GM12878 (cell line): Measurements from ENCODE around the gene OTUD4. TPM values are rescaled to one million over a fixed set of nuclear protein-coding genes. Genes with fewer than 3 reads are reported as not detected.

Experiments
- BMI1 ChIP-seq: fragments of 450-650 bp; IDR thresholded peaks from 2 replicates; pipeline ENCODE4 v1.6.1; 2016; ENCODE audit warnings: mild to moderate bottlenecking, moderate library complexity, borderline replicate concordance
- FOXK2 ChIP-seq: fragments of 450-650 bp; IDR thresholded peaks from 2 replicates; pipeline ENCODE4 v1.6.1; 2017; ENCODE audit warnings: mild to moderate bottlenecking, moderate library complexity
- HDAC2 ChIP-seq: fragments of 200-600 bp; sonication (generic); IDR thresholded peaks from 2 replicates; pipeline ENCODE4 v1.6.1; 2017
- HDAC6 ChIP-seq: fragments of 200-600 bp; sonication (generic); IDR thresholded peaks from one replicate; pipeline ENCODE4 v1.8.0; 2017; ENCODE audit warnings: antibody characterized with exemption; ENCODE audit not compliant: unreplicated experiment
- IKZF2 ChIP-seq, 2 experiments: fragments of 450-650 bp; IDR thresholded peaks; 2 replicates each; pipeline ENCODE4 v1.6.1; 2017; ENCODE audit warnings: mild to moderate bottlenecking in 2 of 2, moderate library complexity in 2 of 2
- JUNB ChIP-seq: IDR thresholded peaks from 2 replicates; pipeline ENCODE4 v1.6.1; 2016; ENCODE audit warnings: antibody characterized with exemption, mild to moderate bottlenecking
- NFYA ChIP-seq: IDR thresholded peaks from 2 replicates; pipeline ENCODE4 v1.6.1; 2011; ENCODE audit warnings: low read depth, mild to moderate bottlenecking, low read length, improper control_type of control experiment, borderline replicate concordance
- NKRF ChIP-seq: fragments of 450-650 bp; conservative IDR thresholded peaks from 2 replicates; pipeline ENCODE4 v1.6.1; 2017; ENCODE audit warnings: mild to moderate bottlenecking, moderate library complexity
- PBX3 ChIP-seq: IDR thresholded peaks from 2 replicates; pipeline ENCODE4 v1.6.1; 2011; ENCODE audit warnings: mild to moderate bottlenecking, low read depth, low read length, moderate library complexity; ENCODE audit not compliant: insufficient replicate concordance
- PML ChIP-seq: IDR thresholded peaks from 2 replicates; pipeline ENCODE4 v1.6.1; 2012; ENCODE audit warnings: low read length, inconsistent platforms
- POLR2AphosphoS5 ChIP-seq: IDR thresholded peaks from 2 replicates; pipeline ENCODE4 v1.6.1; 2011; ENCODE audit warnings: mild to moderate bottlenecking, low read length, inconsistent platforms
- RB1 ChIP-seq: fragments of 450-650 bp; formaldehyde crosslinking; IDR thresholded peaks from 2 replicates; pipeline ENCODE4 v1.6.1; 2017; ENCODE audit warnings: mild to moderate bottlenecking, borderline replicate concordance
- RELA ChIP-seq: fragments of 450-650 bp; IDR thresholded peaks from 2 replicates; pipeline ENCODE4 v1.8.0; 2014; ENCODE audit warnings: borderline replicate concordance; ENCODE audit not compliant: partially characterized antibody
- RUNX3 ChIP-seq: IDR thresholded peaks from 2 replicates; pipeline ENCODE4 v1.6.1; 2012; ENCODE audit warnings: low read length, inconsistent platforms
- SREBF2 ChIP-seq: IDR thresholded peaks from 2 replicates; pipeline ENCODE4 v1.6.1; 2012; ENCODE audit warnings: mild to moderate bottlenecking, low read length
- YY1 ChIP-seq: IDR thresholded peaks from 2 replicates; pipeline ENCODE4 v1.6.1; 2011; ENCODE audit warnings: low read depth, mild to moderate bottlenecking, low read length
- ZBTB33 ChIP-seq: fragments of 450-650 bp; IDR thresholded peaks from 2 replicates; pipeline ENCODE4 v1.6.1; 2017; ENCODE audit warnings: mild to moderate bottlenecking
- polyA plus RNA-seq, 11 experiments: library from polyadenylated mRNA; depleted of rRNA in 4 of 11; unstranded in 6 of 11; stranded (reverse) in 5 of 11; fragments of >200 nt; fragmentation: Nextera tagmentation in 4 of 11; fragmentation: Illumina TruSeq in 1 of 11; extraction: Ambion mirVana in 4 of 11; extraction: Trizol in 1 of 11; gene quantifications; 1 replicate in 1 of 11; 2 replicates in 10 of 11; pipeline versions ENCODE4 v1.2.1 to v1.2.3, GENCODE V29; 2011 to 2016; ENCODE audit warnings: inconsistent platforms in 2 of 11, missing spikeins in 2 of 11, low read depth in 1 of 11
- total RNA-seq, 4 experiments: library from RNA; depleted of rRNA in 3 of 4; stranded (reverse); fragments of >200 nt in 3 of 4; fragmentation: Illumina TruSeq in 1 of 4; extraction: Trizol in 1 of 4; gene quantifications; 2 replicates each; pipeline versions ENCODE4 v1.2.1 to v1.2.3, GENCODE V29; 2013 to 2021
- TF ChIP-seq, protein P1 (sequence below): IDR thresholded peaks from 2 replicates; pipeline ENCODE4 v1.6.1; 2012; ENCODE audit warnings: low read depth, low read length, improper control_type of control experiment
- TF ChIP-seq, protein P2 (sequence below): IDR thresholded peaks from 2 replicates; pipeline ENCODE4 v1.6.1; 2012; ENCODE audit warnings: low read depth, low read length, improper control_type of control experiment
- TF ChIP-seq, protein P3 (sequence below): fragments of 450-650 bp; IDR thresholded peaks from 2 replicates; pipeline ENCODE4 v1.6.1; 2014; ENCODE audit warnings: mild to moderate bottlenecking
- TF ChIP-seq, protein P4 (sequence below): fragments of 450-650 bp; IDR thresholded peaks from 2 replicates; pipeline ENCODE4 v1.6.1; 2016; ENCODE audit warnings: mild to moderate bottlenecking

The OTUD4 gene
- total and polyA plus RNA-seq, 10 of the 15 experiments (the other 5 are each of a cell fraction or from before 2014, with no cell fraction given), result 2.2 to 26.3 (median 14.2) TPM

GRCh38 chr4:145098675-145099037 lies 81.7 kb downstream of the OTUD4 start (continued):
- TF ChIP-seq PBX3 (no peak), RELA (no peak), PML (no peak), YY1 (peak; percentile 90), FOXK2 (no peak), JUNB (peak; percentile 9; the same call in 1 of the 2 replicates), ZBTB33 (no peak), HDAC2 (no peak), NFYA (no peak), HDAC6 (no peak), IKZF2 (IDR thresholded peaks at IDR 0.05) (no peak), SREBF2 (no peak), NKRF (no peak), RUNX3 (no peak), POLR2AphosphoS5 (no peak; the same call in 1 of the 2 replicates), RB1 (no peak), BMI1 (no peak)
- TF ChIP-seq, protein P1, sequence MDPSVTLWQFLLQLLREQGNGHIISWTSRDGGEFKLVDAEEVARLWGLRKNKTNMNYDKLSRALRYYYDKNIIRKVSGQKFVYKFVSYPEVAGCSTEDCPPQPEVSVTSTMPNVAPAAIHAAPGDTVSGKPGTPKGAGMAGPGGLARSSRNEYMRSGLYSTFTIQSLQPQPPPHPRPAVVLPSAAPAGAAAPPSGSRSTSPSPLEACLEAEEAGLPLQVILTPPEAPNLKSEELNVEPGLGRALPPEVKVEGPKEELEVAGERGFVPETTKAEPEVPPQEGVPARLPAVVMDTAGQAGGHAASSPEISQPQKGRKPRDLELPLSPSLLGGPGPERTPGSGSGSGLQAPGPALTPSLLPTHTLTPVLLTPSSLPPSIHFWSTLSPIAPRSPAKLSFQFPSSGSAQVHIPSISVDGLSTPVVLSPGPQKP, result no peak
- TF ChIP-seq, protein P2, sequence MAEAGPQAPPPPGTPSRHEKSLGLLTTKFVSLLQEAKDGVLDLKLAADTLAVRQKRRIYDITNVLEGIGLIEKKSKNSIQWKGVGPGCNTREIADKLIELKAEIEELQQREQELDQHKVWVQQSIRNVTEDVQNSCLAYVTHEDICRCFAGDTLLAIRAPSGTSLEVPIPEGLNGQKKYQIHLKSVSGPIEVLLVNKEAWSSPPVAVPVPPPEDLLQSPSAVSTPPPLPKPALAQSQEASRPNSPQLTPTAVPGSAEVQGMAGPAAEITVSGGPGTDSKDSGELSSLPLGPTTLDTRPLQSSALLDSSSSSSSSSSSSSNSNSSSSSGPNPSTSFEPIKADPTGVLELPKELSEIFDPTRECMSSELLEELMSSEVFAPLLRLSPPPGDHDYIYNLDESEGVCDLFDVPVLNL, result peak; percentile 68; the same call in 1 of the 2 replicates
- TF ChIP-seq, protein P3, sequence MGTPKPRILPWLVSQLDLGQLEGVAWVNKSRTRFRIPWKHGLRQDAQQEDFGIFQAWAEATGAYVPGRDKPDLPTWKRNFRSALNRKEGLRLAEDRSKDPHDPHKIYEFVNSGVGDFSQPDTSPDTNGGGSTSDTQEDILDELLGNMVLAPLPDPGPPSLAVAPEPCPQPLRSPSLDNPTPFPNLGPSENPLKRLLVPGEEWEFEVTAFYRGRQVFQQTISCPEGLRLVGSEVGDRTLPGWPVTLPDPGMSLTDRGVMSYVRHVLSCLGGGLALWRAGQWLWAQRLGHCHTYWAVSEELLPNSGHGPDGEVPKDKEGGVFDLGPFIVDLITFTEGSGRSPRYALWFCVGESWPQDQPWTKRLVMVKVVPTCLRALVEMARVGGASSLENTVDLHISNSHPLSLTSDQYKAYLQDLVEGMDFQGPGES, result no peak
- TF ChIP-seq, protein P4, sequence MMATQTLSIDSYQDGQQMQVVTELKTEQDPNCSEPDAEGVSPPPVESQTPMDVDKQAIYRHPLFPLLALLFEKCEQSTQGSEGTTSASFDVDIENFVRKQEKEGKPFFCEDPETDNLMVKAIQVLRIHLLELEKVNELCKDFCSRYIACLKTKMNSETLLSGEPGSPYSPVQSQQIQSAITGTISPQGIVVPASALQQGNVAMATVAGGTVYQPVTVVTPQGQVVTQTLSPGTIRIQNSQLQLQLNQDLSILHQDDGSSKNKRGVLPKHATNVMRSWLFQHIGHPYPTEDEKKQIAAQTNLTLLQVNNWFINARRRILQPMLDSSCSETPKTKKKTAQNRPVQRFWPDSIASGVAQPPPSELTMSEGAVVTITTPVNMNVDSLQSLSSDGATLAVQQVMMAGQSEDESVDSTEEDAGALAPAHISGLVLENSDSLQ, result peak; percentile 58
